HepG2 (cell line): ENCODE results near the gene DLAT. TPM values are rescaled to one million over a fixed set of nuclear protein-coding genes. Genes with fewer than 3 reads are reported as not detected.

Source experiments
- DBP ChIP-seq: sonication (generic); formaldehyde crosslinking; IDR thresholded peaks from 2 replicates; pipeline ENCODE4 v1.4.0; 2020; ENCODE audit warnings: missing genetic modification reagents; ENCODE audit errors: not compliant biosample characterization
- DMAP1 ChIP-seq: IDR thresholded peaks from 2 replicates; pipeline ENCODE4 v1.6.1; 2016
- ELF4 ChIP-seq: sonication (generic); formaldehyde crosslinking; IDR thresholded peaks from 2 replicates; pipeline ENCODE4 v1.5.0; 2020; ENCODE audit warnings: missing genetic modification reagents, mild to moderate bottlenecking, moderate library complexity, borderline replicate concordance
- MTA3 ChIP-seq: sonication (generic); formaldehyde crosslinking; IDR thresholded peaks from 2 replicates; pipeline ENCODE4 v1.4.0; 2020; ENCODE audit warnings: missing genetic modification reagents
- MZF1 ChIP-seq: sonication (generic); formaldehyde crosslinking; IDR thresholded peaks from 2 replicates; pipeline ENCODE4 v1.8.1; 2023; ENCODE audit warnings: mild to moderate bottlenecking, missing genetic modification reagents, borderline replicate concordance
- PRDM15 ChIP-seq: sonication (generic); formaldehyde crosslinking; IDR thresholded peaks from 2 replicates; pipeline ENCODE4 v1.4.0; 2020; ENCODE audit warnings: missing genetic modification reagents
- RERE ChIP-seq: IDR thresholded peaks from 2 replicates; pipeline ENCODE4 v1.6.1; 2016; ENCODE audit warnings: low read depth, missing genetic modification reagents, missing compliant biosample characterization
- SMAD9 ChIP-seq: sonication (generic); formaldehyde crosslinking; IDR thresholded peaks from 2 replicates; pipeline ENCODE4 v1.5.1; 2020; ENCODE audit warnings: mild to moderate bottlenecking, missing genetic modification reagents
- ZFP1 ChIP-seq: IDR thresholded peaks from 2 replicates; pipeline ENCODE4 v1.6.1; 2016
- ZNF343 ChIP-seq: sonication (generic); formaldehyde crosslinking; IDR thresholded peaks from 2 replicates; pipeline ENCODE4 v1.4.0; 2020; ENCODE audit warnings: mild to moderate bottlenecking, missing genetic modification reagents
- ZNF703 ChIP-seq: sonication (generic); formaldehyde crosslinking; IDR thresholded peaks from 2 replicates; pipeline ENCODE4 v1.5.1; 2020; ENCODE audit warnings: missing genetic modification reagents, mild to moderate bottlenecking, moderate library complexity, borderline replicate concordance
- ZNF800 ChIP-seq: sonication (generic); formaldehyde crosslinking; IDR thresholded peaks from 2 replicates; pipeline ENCODE4 v1.4.0; 2020; ENCODE audit warnings: missing genetic modification reagents
- ZXDC ChIP-seq: sonication (generic); formaldehyde crosslinking; IDR thresholded peaks from 2 replicates; pipeline ENCODE4 v1.5.0; 2020; ENCODE audit warnings: mild to moderate bottlenecking, missing genetic modification reagents
- polyA plus RNA-seq, 8 experiments: library from polyadenylated mRNA; depleted of rRNA in 3 of 8; stranded (reverse) in 7 of 8; unstranded in 1 of 8; fragments of >200 nt; fragmentation: Illumina TruSeq in 4 of 8; extraction: Trizol in 4 of 8; gene quantifications; 2 replicates each; pipeline versions ENCODE4 v1.2.1 to v1.2.3, GENCODE V29; 2011 to 2016; ENCODE audit warnings: low read depth in 4 of 8, missing spikeins in 1 of 8, mixed read lengths in 1 of 8; ENCODE audit not compliant: insufficient read depth in 1 of 8
- total RNA-seq, 5 experiments: library from RNA; depleted of rRNA; stranded (reverse); fragments of >200 nt; fragmentation: Illumina TruSeq; extraction: Trizol; gene quantifications; 2 replicates each; pipeline ENCODE4 v1.2.3, GENCODE V29; 2016; ENCODE audit warnings: low read depth in 1 of 5

Gene DLAT
- total and polyA plus RNA-seq, 2 of the 13 experiments (the other 11 are each of a cell fraction or from before 2014, with no cell fraction given) = 26.4 to 62.2 TPM

GRCh38 chr11:112073941-112074811 is 49.0 kb downstream of the DLAT start, which contains the start of the genes NKAPD1 and PIH1D2 (continued):
- TF ChIP-seq RERE (CRISPR knock-in tag) (no peak), SMAD9 (CRISPR knock-in tag) (no peak), ZNF343 (no peak), ZNF800 (CRISPR knock-in tag) (no peak), MTA3 (CRISPR knock-in tag) (no peak), ZXDC (CRISPR knock-in tag) (no peak), ELF4 (CRISPR knock-in tag) (0 out of 2 replicates have a peak, but pooled peaks have one; percentile 2), DBP (no peak), DMAP1 (peak; percentile 89; the same call in 1 of the 2 replicates), ZFP1 (CRISPR knock-in tag) (peak; percentile 65; the same call in 1 of the 2 replicates), ZNF703 (CRISPR knock-in tag) (no peak), PRDM15 (CRISPR knock-in tag) (peak; percentile 95), MZF1 (CRISPR knock-in tag) (no peak)
